Measurements from ENCODE around the gene TMEM92. TPM values are rescaled to one million over a fixed set of nuclear protein-coding genes. Genes with fewer than 3 reads are reported as not detected.

The TMEM92 gene
- total RNA-seq, 1 donor from 2014 or later = 1.6 TPM

DNA sequence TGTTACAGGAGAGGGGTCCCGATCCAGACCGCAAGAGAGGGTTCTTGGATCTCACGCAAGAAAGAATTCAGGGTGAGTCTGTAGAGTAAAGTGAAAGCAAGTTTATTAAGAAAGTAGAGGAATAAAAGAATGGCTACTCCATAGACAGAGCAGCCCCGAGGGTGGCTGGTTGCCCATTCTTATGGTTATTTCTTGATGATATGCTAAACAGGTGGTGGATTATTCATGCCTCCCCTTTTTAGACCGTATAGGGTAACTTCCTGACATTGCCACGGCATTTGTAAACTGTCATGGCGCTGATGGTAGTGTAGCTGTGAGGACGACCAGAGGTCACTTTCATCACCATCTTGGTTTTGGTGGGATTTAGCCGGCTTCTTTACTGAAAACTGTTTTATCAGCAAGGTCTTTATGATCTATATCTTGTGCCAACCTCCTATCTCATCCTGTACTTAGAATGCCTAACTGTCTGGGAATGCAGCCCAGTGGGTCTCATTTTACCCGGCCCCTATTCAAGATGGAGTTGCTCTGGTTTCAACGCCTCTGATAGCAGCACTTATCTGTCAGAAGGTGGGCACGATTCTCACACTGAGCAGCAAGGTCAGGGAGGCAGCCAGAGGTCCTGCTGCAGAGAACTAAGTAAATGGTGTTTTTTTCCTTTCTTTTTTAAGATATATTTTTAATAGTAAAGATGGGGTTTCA lies 45.2 kb downstream of the TMEM92 start:
- no peak overlapping the region for H3K27ac Mint-ChIP-seq
- H3K36me3 Mint-ChIP-seq = no peaks in the 10 kb centered on the region
- no peaks in the 10 kb centered on the region for H3K9me3 Mint-ChIP-seq
- H3K4me1 Mint-ChIP-seq (ENCODE audit: unreplicated experiment) = peaks cover 5% of the 10 kb centered on the region
- no peak overlapping the region for H3K4me3 Mint-ChIP-seq
- no peaks in the 10 kb centered on the region for H3K27me3 Mint-ChIP-seq
- TF ChIP-seq, protein P1, sequence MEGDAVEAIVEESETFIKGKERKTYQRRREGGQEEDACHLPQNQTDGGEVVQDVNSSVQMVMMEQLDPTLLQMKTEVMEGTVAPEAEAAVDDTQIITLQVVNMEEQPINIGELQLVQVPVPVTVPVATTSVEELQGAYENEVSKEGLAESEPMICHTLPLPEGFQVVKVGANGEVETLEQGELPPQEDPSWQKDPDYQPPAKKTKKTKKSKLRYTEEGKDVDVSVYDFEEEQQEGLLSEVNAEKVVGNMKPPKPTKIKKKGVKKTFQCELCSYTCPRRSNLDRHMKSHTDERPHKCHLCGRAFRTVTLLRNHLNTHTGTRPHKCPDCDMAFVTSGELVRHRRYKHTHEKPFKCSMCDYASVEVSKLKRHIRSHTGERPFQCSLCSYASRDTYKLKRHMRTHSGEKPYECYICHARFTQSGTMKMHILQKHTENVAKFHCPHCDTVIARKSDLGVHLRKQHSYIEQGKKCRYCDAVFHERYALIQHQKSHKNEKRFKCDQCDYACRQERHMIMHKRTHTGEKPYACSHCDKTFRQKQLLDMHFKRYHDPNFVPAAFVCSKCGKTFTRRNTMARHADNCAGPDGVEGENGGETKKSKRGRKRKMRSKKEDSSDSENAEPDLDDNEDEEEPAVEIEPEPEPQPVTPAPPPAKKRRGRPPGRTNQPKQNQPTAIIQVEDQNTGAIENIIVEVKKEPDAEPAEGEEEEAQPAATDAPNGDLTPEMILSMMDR (conservative IDR thresholded peaks at IDR 0.05) = no peak
- DNase-seq (ENCODE audit: extremely low spot score, unreplicated experiment) = no peak

DNA sequence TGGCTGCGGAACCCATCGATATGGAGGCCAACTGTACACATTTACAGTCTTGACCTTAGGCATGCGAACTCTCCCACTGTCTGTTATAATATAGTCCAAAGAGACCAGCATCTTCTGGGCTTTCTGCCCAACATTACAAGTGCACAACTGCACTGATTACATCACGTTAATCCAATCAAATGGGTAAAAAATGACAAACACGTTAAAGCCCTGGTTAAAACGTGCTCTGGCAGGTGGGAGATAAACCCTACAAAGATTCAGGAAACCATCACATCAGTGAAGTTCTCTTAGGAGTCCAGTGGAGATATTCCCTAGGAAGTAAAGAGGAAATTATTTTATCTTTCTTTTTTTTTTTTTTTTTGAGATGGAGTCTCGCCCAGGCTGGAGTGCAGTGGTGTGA lies 48.0 kb downstream of the TMEM92 start:
- peaks cover 3% of the 10 kb centered on the region for H3K27me3 Mint-ChIP-seq
- no peaks in the 10 kb centered on the region for H3K36me3 Mint-ChIP-seq
- H3K27ac Mint-ChIP-seq = no peak overlapping the region
- TF ChIP-seq, protein P1 (conservative IDR thresholded peaks at IDR 0.05) = no peak
- DNase-seq (ENCODE audit: extremely low spot score, unreplicated experiment) = no peak
- H3K4me1 Mint-ChIP-seq (ENCODE audit: unreplicated experiment) = peaks cover 13% of the 10 kb centered on the region
- H3K9me3 Mint-ChIP-seq = no peaks in the 10 kb centered on the region
- H3K4me3 Mint-ChIP-seq = no peak overlapping the region

DNA sequence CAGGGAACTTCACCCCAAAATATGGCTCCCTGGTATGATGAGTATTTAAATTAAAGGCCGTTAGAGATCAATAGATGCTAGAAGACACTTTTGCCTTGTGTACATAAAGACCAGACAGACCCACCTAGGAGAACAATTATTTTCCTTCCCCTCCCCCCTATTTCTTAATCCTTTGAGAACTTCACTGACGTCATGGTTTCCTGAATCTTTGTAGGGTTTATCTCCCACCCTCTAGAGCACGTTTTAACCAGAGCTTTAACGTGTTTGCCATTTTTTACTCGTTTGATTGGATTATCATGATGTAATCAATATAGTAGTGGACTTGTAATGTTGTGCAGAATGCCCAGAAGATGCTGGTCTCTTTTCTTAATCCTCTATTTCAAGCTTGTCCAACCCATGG lies 48.8 kb downstream of the TMEM92 start:
- H3K36me3 Mint-ChIP-seq = no peaks in the 10 kb centered on the region
- H3K4me1 Mint-ChIP-seq (ENCODE audit: unreplicated experiment) = peaks cover 13% of the 10 kb centered on the region
- no peak for DNase-seq (ENCODE audit: extremely low spot score, unreplicated experiment)
- peaks cover 3% of the 10 kb centered on the region for H3K27me3 Mint-ChIP-seq
- H3K4me3 Mint-ChIP-seq = no peak overlapping the region
- TF ChIP-seq, protein P1 (conservative IDR thresholded peaks at IDR 0.05) = no peak
- no peaks in the 10 kb centered on the region for H3K9me3 Mint-ChIP-seq
- no peak overlapping the region for H3K27ac Mint-ChIP-seq

DNA sequence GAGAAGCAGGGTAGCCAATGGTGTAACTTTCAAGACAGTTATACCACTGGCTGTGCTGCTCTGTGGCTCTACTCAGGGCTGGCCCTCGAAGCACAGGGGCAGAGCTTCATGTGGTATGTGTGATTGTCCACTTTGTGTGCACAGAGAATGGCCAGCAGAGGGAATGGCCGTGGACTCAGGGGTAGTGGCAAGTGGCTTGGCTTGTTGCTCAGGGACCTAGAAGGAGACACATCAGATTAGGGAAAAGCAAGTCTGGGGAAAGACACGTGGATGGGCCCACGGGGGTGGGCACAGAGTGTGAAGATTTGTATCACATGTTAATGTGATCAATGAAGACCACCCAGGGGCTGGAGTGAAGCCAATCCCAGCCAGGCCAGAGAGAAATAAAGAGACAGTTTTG lies 51.6 kb downstream of the TMEM92 start:
- no peak overlapping the region for H3K27ac Mint-ChIP-seq
- TF ChIP-seq, protein P1 (conservative IDR thresholded peaks at IDR 0.05) = no peak
- DNase-seq (ENCODE audit: extremely low spot score, unreplicated experiment) = no peak

DNA sequence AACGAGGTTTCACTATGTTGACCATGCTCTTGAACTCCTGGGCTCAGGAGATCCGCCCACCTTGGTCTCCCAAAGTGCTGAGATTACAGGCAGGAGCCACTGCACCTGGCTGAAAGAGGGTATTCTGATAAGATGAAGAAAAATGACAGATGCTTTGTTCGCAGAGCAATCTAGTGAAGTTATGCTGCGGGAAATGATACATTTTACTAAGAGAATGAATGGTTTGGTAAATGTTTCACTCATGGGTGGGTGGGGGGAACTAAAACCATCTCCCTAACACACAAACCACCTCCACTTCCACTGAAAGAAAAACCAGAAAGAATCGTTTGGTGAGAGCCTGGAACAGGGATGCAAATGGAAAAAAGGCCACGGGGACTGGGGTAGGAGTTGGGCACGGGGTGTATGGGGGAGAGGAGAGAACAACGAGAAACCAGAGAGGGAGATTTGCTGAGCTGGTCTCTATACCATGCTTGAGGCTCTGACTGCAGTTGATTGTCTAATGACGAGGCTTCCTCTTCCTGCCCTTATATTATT lies 52.6 kb downstream of the TMEM92 start:
- Mint-ChIP-seq H3K9me3 (no peaks in the 10 kb centered on the region), H3K4me3 (no peak overlapping the region), H3K27me3 (peaks cover 3% of the 10 kb centered on the region), H3K36me3 (no peaks in the 10 kb centered on the region), H3K4me1 (ENCODE audit: unreplicated experiment) (peaks cover 17% of the 10 kb centered on the region), H3K27ac (no peak overlapping the region)
- TF ChIP-seq, protein P1 (conservative IDR thresholded peaks at IDR 0.05) = no peak
- DNase-seq (ENCODE audit: extremely low spot score, unreplicated experiment) = no peak

More for the DNA sequence above, 51.6 kb downstream of the TMEM92 start:
- Mint-ChIP-seq H3K9me3 (no peaks in the 10 kb centered on the region), H3K36me3 (no peaks in the 10 kb centered on the region), H3K4me1 (ENCODE audit: unreplicated experiment) (peaks cover 17% of the 10 kb centered on the region), H3K27me3 (peaks cover 3% of the 10 kb centered on the region), H3K4me3 (no peak overlapping the region)

Measured in type B pancreatic cell (in vitro differentiated cells).